ENCODE measurements around the gene VAV2.

VAV2 gene

GRCh38 chr9:133848471-133849109, 143.5 kb downstream of the VAV2 start:
- DNase-seq = no peak

- DNase-seq = no peak
These were observed 145.5 kb downstream of the VAV2 start for GRCh38 chr9:133846483-133847090.

- no peak for DNase-seq
These were observed 146.7 kb downstream of the VAV2 start for GRCh38 chr9:133845440-133845839.

GRCh38 chr9:133844881-133845410, 147.2 kb downstream of the VAV2 start:
- DNase-seq = no peak

GRCh38 chr9:133844398-133844784, 147.7 kb downstream of the VAV2 start:
- DNase-seq = no peak

- no peak for DNase-seq
These were observed 148.2 kb downstream of the VAV2 start for GRCh38 chr9:133843751-133844397.

GRCh38 chr9:133843250-133843649, 148.9 kb downstream of the VAV2 start:
- DNase-seq = no peak

- no peak for DNase-seq
These were observed 149.3 kb downstream of the VAV2 start for GRCh38 chr9:133842721-133843227.

- no peak for DNase-seq
These were observed 149.9 kb downstream of the VAV2 start for GRCh38 chr9:133842174-133842573.

- no peak for DNase-seq
These were observed 150.8 kb downstream of the VAV2 start for GRCh38 chr9:133841167-133841812.

GRCh38 chr9:133839822-133840329, 152.2 kb downstream of the VAV2 start:
- no peak for DNase-seq

- no peak for DNase-seq
These were observed 153.1 kb downstream of the VAV2 start for GRCh38 chr9:133838859-133839507.

GRCh38 chr9:133837627-133838597, 154.2 kb downstream of the VAV2 start:
- DNase-seq = no peak

GRCh38 chr9:133836818-133837217, 155.3 kb downstream of the VAV2 start:
- DNase-seq = no peak

- DNase-seq = no peak
These were observed 155.9 kb downstream of the VAV2 start for GRCh38 chr9:133836001-133836758.

GRCh38 chr9:133835262-133835901, 156.7 kb downstream of the VAV2 start:
- no peak for DNase-seq

- DNase-seq = no peak
These were observed 157.8 kb downstream of the VAV2 start for GRCh38 chr9:133834080-133834976.

GRCh38 chr9:133833388-133834025, 158.6 kb downstream of the VAV2 start:
- DNase-seq = no peak
